ENCODE data around the gene SPTBN5.

- TF ChIP-seq CTCF (IDR thresholded peaks at IDR 0.05 in 2 of 3, conservative IDR thresholded peaks at IDR 0.05 in 1 of 3; ENCODE audit: borderline replicate concordance in 1 of 3, insufficient read depth in 1 of 3, low read depth in 2 of 3, low read length in 2 of 3) (no peak), POLR2A (IDR thresholded peaks at IDR 0.05; ENCODE audit: borderline replicate concordance, extremely low read depth, insufficient read depth, insufficient read length) (no peak)
These were observed 31.2 kb downstream of the SPTBN5 start for GRCh38 chr15:41862515-41863116.

Data from HCT116 (cell line).